Activated CD8-positive, alpha-beta memory T cell treated with anti-CD3 and anti-CD28 coated beads, Interleukin-2, amount 50 U/mL, for 24 hours (primary cell): Measurements from ENCODE around the gene GDF7.

Source experiments
- DNase-seq: peaks from one replicate; pipeline ENCODE4 v3.0.0-alpha.2; 2020; ENCODE audit errors: extremely low read depth

The GDF7 gene

GRCh38 chr2:20629181-20629580 lies 37.8 kb upstream of the GDF7 start:
- no peak for DNase-seq

- no peak for DNase-seq
Observed at GRCh38 chr2:20629581-20630171, 37.3 kb upstream of the GDF7 start.

DNA sequence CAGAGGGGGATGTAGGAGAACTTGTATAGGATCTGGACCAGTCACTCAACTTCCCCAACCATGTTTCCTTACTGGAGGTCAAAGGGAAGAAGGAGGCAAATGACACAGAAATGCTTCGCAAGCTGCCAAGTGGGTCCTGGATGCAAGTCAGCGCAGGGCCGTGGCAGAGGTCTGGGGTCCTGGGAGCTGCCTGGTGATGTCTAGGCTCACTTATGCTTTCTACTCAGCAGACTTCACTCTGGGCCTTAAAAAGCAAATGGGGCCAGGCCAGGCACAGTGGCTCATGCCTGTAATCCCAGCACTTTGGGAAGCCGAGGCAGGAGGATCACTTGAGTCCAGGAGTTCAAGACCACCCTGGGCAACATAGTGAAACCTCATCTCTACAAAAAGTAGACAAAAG lies 36.0 kb upstream of the GDF7 start:
- DNase-seq = no peak

DNA sequence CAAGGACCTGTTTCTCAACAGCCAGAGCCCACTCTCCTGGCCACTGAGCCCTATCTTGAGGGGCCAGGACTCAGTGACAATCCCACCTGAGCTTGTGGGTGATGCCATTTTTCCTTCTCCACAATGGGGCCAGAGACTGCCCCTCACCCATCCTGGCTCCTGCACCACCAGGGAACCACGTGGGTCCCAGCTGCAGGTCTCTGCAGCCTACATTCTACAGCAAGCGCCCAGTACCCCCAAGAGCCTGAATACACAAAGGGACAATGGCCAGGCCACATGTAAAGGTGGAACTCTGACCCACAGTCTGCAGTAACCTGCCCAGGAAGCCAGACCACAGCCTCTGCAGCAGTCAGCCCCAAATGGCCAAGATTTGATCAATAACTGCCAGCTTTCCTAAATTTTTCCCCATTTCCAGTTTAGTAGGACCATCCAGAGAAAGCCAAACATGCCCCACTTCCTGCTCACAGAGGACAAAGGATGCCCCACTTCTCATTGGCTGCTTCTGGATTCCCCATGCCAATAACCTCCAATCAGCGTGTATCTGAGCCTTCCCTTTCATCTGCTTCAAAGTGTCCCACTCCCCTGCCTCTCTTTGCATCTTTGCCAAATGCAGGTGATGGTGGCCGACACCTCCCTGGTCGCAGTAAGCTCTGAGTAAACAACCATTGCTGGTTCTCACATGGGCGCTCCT lies 35.2 kb upstream of the GDF7 start:
- DNase-seq = no peak

DNA sequence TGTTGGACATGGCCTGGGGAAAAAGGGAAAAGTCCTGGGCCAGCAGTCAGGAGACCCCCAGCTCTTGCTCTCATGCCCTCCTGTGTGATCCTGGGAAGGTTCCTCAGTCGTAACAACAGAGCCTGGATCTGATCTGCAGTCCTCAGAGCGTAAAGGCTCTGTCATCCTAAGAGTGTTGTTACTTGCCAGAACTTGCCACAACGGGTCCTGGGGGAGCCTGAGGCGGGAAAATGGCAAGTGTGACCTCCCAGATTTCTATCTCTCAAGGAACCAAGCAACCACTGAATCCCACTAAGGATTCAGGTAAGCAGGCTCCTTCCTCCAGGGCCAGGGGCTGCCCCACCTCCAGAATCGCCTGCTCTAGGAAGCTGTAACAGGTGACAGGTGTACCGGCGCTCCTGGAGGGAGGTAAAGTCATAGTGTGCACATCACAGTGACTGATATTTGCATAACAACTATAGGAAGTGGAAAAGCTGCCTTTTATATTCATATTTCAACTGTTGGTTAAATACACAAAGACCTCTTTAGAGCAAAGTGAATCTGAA lies 34.4 kb upstream of the GDF7 start:
- no peak for DNase-seq

- no peak for DNase-seq
Observed at GRCh38 chr2:20633001-20633400, 33.9 kb upstream of the GDF7 start.

DNA sequence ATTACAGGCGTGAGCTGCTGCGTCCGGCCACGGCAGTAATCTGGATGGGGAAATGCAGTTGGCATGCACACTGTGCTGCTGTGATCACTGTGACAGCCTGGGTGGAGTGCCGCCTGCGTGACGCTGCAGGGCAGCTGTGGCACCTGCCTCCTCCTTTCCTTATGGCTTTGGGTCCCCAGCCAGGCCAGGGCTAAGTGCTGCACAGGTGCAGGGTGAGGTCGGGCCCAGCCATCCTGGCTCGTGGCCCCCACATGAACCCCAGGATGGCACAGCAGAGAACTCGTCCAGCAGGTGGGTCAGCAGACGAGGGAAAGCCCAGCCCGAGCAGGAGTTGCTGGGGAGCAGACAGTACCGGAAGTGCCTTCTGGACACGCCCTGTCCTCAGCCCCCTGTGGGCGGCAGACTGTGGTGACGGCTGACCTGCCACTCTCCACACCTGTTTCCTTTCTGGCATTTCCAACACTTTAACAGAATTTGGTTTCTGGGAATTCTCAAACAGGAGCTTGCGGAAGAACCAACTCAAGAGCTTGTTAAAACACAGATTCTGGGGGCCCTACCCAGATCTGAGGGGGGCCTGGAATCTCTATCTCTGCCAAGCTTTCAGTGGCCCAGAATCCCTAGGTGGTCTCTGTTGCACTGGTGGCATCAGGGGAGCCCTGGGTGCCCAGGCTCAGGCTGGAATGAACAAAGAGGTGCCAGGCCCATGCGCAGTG lies 33.0 kb upstream of the GDF7 start:
- DNase-seq = no peak

DNA sequence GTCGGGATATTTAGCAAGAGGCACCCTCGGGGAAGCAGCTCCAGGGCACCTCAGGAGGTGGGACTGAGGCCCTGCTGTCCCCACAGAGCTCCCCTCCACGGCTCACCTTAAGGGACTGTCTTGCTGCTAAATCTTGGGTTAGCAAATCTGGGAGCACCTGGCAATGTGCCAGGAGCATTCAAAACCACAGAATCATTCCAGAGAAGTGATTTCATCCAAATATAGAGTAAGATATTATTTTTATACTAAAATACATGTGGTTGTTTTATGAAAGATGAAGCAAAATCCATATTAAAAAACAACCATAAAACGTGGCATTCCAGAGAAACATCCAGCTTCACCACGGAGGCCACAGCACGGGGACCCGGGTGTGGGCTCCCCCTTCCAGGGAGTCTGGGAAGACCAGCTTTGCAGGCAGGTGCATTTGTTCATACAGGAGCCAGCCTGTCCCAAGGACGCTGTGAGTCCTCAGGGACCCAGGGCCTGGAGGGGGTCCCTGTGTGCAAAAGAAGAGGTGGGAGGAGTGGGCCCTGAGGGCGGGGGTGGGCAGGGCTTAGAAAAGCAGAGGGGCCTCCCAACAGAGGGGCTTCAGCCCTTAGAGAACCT lies 32.3 kb upstream of the GDF7 start:
- DNase-seq = no peak

- DNase-seq = no peak
Observed at GRCh38 chr2:20635113-20635510, 31.8 kb upstream of the GDF7 start.

DNA sequence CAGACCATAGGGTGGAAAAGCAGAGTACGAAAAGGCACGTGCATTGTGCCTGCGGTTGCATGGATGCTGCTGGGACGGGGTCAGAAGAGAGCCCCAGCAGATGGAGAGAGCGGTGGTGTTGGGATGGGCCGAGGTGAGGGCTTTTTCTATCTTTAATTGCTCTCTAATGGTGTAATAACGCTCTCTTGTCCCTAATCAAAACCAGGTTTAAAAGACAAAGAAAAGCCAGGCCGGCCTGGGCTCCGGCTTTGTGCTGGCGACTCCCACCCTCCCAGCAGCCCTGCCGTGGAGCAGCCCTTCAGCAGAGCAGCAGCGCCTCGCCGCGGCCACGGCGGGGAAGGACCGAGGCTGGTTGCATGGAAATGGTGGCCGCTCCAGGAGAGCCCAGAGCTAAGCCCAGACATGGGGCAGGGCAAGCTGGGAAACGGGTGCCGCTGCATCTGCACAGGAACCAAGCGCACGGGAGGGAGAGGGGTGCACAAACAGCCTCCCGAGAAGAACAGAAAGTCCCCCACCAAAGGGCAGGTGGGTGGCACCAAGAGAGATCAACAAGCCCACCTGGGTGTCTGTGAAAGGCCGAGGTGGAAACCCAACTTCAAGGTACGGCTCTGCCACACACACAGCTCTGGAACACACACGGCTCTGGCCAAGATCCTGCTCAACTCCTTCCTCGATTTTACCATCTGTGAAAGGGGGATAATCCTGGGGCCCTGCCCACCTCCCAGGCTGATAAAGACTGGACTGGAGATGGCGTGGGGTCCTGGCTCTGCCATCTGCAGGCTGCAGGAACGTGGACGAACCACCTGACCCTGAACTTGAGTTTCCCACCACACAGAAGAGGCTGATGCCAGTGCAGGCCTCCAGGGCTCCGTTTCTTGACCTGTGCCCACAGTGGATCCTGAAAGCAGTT lies 31.0 kb upstream of the GDF7 start:
- DNase-seq = no peak

- no peak for DNase-seq
Observed at GRCh38 chr2:20637147-20637546, 29.8 kb upstream of the GDF7 start.

GRCh38 chr2:20638014-20638413 lies 28.9 kb upstream of the GDF7 start:
- no peak for DNase-seq

DNA sequence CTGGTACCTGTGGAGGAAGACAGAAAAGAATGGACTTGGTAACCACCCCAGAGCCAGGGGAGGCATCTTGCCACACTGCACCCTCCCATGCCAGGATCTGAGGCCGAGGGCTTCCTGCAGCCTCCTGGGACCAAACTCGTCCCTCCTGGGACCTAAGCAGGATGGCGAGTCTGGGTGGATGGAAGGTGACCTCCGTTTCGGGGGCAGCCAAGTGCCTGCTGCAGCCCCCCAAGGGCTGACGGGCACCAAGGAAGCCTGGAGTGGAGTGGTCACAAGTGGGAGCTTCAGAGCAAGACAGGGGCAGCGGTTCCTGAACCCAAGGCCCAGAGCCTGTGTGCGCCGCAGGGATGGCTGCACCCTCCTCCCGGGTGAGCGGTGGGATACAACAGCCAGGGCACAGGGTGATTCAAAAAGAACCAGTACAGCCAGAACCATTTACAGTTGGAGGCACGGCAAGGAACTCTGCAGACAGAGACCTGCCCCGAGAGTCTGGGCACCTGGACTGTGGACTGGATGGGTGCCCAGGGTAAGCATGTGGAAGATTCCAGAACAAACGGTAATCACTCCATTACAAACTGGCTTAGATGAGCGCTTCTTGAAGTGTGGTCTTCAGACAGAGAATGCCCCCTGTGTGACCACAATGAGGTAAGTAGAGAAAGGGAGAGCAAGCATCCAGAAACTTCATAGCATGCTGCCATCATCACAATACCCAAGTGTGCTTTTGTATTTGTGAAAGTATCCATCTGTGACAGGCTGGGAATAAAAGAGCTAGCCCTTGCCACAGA lies 28.1 kb upstream of the GDF7 start:
- DNase-seq = no peak

- DNase-seq = no peak
Observed at GRCh38 chr2:20640411-20641122, 26.4 kb upstream of the GDF7 start.

DNA sequence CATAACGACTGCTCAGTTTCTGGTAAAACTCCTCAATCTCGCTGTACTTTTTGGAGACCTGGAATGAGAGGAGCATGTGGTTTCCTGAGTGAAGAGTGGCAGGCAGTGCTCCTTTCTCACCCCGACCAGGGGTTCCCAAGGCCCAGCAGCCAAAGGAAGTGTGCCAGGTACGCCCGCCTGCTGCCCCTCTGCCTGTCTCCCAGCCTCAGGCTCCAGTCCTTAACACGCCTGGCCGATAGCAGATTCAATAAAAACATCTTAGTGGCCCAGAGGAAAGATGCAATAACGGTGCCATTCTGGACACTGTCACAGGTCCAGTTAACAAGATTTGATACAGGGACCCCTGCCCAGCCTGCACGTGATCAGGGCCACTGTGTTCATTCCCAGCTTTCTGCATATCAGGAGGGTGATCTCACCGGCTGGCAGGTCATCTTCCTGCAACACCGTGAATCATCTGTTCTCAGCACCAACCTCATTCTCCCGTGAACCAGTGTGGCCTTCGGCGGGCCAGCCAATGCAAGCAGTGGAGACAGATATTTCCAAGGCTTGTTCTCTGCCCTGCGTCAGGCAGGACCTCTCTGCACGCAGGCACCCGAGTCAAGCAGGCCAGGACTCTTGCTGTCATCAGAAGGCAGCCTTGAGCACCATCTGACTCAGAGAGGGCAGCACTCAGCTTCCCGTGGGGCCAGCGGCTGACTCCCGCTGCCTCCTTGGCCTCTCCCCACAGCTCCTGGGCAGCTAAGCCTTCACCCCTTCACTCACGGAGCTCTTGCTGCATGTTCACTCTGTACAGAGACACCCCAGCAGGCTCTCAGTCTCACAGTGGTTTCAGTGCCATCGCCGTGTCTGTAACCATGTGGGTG lies 25.6 kb upstream of the GDF7 start:
- no peak for DNase-seq

DNA sequence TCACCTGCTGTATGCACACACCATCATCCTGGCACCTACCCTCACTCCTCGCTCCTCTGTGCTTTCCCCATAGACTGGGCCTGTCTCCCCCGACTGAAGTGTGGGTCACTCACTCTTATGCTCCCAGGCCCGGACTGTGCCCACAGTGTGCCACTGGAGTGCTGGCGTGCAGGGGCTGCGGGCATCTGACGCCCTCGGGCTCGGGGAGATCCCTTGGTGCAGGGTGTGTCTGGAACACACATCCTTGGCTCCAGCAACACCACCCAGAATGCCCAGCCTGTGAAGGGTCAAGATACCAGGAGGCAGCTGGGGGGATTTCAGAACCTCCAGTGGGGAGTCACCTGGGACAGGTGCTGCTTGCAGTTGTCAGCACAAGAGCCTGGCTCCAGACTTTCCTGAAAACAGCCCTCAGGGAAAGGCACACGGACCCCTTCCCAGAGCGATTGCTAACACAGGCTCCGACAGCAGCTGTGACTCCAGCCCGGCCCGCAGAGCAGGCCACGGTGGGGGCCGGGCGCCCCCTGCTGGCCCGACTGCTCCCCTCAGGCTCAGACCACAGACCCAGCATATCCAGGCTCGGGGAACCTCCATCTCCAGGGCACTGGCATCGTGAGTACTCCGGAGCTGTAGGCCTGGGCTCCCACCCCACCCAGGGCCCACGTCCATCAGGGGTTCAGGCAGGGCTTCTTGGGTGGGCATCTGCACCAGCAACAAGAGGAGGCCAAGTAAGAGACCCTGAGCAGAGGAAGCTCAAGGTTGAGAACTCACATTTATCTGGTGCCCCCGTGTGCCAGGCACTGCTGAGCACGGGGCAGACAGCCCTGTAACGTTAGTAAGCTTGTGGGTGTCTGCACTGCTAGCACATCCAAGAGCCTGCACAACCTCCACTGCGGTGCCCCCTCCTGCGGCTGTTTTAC lies 24.6 kb upstream of the GDF7 start:
- peak; percentile 33 for DNase-seq

DNA sequence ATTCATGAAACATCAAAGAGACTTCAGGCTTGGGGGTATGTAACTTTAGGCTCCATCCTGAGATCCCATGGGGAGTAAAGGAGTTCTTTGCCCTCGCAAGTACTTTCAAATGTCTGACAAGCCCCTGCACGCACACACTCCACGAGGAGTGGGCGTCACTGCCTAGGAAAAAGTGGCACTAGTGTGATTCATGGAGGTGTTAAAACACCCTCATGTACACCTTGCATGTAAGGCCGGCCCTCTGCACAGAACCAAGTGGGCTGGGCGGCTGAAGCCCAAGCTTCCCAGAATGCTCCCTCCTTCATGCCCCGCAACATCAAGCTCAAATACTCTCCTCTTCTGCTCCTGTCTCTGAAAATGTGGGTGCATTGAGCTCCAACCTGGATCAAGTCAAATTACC lies 23.9 kb upstream of the GDF7 start:
- DNase-seq = no peak

- no peak for DNase-seq
Observed at GRCh38 chr2:20643826-20644225, 23.1 kb upstream of the GDF7 start.
